A549 (cell line): ENCODE measurements around the gene EFNA3. TPM values are rescaled to one million over a fixed set of nuclear protein-coding genes. Genes with fewer than 3 reads are reported as not detected.

ENCODE experiments used
- ATAC-seq, 2 experiments: fragments of 200-7000 bp in 1 of 2; fragments of >200 bp in 1 of 2; cut with Nextera tagmentation in 1 of 2; cut with Tn5 transposase in 1 of 2; 3 replicates each; pipeline versions ENCODE4 v1.8.0 to v1.9.1; 2018 to 2020; ENCODE audit warnings: mild to moderate bottlenecking in 1 of 2, moderate library complexity in 1 of 2
- CTCF ChIA-PET: fragments of 300-600 bp; sonication (Branson Sonifier 250); formaldehyde crosslinking; extraction: SDS; loops from one replicate; lab custom pipeline; 2021; ENCODE audit warnings: antibody characterized with exemption, inconsistent platforms; lab: Yijun Ruan, JAX
- POLR2A ChIA-PET: fragments of 350-600 bp; formaldehyde crosslinking; extraction: SDS; loops from one replicate; lab custom pipeline; 2021; ENCODE audit warnings: antibody characterized with exemption, inconsistent platforms; lab: Yijun Ruan, JAX
- DNase-seq, 2 experiments: peaks; one replicate each; pipeline versions ENCODE4 v3.0.0 to v3.0.0-alpha.2; 2011 to 2016; ENCODE audit warnings: low read depth in 1 of 2, low spot score in 1 of 2
- FAIRE-seq: peaks from 2 replicates; lab custom pipeline; 2011; peaks lifted over from hg19 to GRCh38; lab: Jason Lieb, UNC
- H3K27ac ChIP-seq, 2 experiments: fragments of >200 bp; sonication (Bioruptor Twin); formaldehyde crosslinking; 3 replicates each; pipeline ENCODE4 v1.5.1; 2016 to 2017
- H3K4me1 ChIP-seq: fragments of >200 bp; sonication (Bioruptor Twin); formaldehyde crosslinking; 3 replicates; pipeline ENCODE4 v1.6.1; 2016
- H3K4me2 ChIP-seq: fragments of >200 bp; sonication (Bioruptor Twin); formaldehyde crosslinking; 3 replicates; pipeline ENCODE4 v1.6.1; 2016
- H3K4me3 ChIP-seq: fragments of >200 bp; sonication (Bioruptor Twin); formaldehyde crosslinking; 3 replicates; pipeline ENCODE4 v1.5.1; 2016
- H3K9me3 ChIP-seq: fragments of >200 bp; sonication (Bioruptor Twin); formaldehyde crosslinking; 3 replicates; pipeline ENCODE4 v1.6.1; 2016
- CBX2 ChIP-seq: fragments of 200-600 bp; sonication (generic); IDR thresholded peaks from 2 replicates; pipeline ENCODE4 v1.6.1; 2016; ENCODE audit warnings: low read depth, mild to moderate bottlenecking, borderline replicate concordance
- HOXB13 ChIP-seq: fragments of 250-450 bp; sonication (Bioruptor Pico); IDR thresholded peaks from 2 replicates; pipeline ENCODE4 v1.5.0; 2020; ENCODE audit warnings: low read depth, mild to moderate bottlenecking, moderate library complexity
- KDM5A ChIP-seq: fragments of 200-600 bp; sonication (generic); IDR thresholded peaks from 2 replicates; pipeline ENCODE4 v1.6.1; 2016; ENCODE audit warnings: antibody characterized with exemption, mild to moderate bottlenecking
- NFE2L2 ChIP-seq: fragments of 150-350 bp; conservative IDR thresholded peaks from 2 replicates; pipeline ENCODE4 v1.6.1; 2014; ENCODE audit warnings: low read length
- RNF2 ChIP-seq: fragments of 200-600 bp; sonication (generic); IDR thresholded peaks from 2 replicates; pipeline ENCODE4 v1.6.1; 2016; ENCODE audit warnings: low read depth, mild to moderate bottlenecking, antibody characterized with exemption, moderate library complexity, borderline replicate concordance
- WGBS: methylation state at CpG from one replicate; pipeline ENCODE4 v1.1.6; 2017; ENCODE audit errors: missing lambda C conversion rate; 5-methylcytosine and 5-hydroxymethylcytosine counted together
- polyA plus RNA-seq, 4 experiments: library from polyadenylated mRNA; depleted of rRNA in 3 of 4; stranded (reverse); fragments of >200 nt; fragmentation: RNase III in 1 of 4; extraction: RNeasy Plus Mini Kit Qiagen cat#74134 plus additional on column Dnase treatment in 1 of 4; gene quantifications; 2 replicates in 3 of 4; 3 replicates in 1 of 4; pipeline ENCODE4 v1.2.3, GENCODE V29; 2011 to 2017
- small RNA-seq, 6 experiments: library from RNA; depleted of rRNA; stranded (forward); fragments of <200 nt; gene quantifications; one replicate each; pipeline ENCODE3, GENCODE V24; 2012

Gene EFNA3
- polyA plus RNA-seq, 2 of the 4 experiments (the other 2 are of a cell fraction), result 1.9 to 2.7 TPM

DNA sequence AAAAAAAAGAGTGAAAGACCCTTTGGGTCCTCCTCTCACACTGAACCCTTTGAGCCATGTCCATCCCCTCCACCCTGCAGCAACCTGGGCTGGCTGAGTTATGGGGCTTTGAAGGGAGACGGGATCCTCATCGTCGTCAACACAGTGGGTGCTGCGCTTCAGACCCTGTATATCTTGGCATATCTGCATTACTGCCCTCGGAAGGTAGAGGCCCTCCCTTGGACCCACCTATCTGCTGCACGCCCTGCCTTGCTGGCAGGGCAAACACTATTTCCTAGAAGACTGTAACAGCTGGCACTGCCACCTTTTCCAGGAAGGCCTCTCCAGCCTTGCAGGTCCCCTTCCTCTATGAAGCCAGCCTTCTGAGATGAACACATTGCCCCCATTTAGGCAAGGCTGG is 58.1 kb downstream of the EFNA3 start:
- WGBS, result 85% methylated on average over 6 of the region's 6 CpGs
- ChIA-PET POLR2A (interaction anchor here (0.7 kb wide), 1 partner anchor 29 kb away, joined by 4 read pairs; no protein-coding TSS in a partner anchor), CTCF (interaction anchor here (0.6 to 19.7 kb wide), 8 partner anchors 20 to 92 kb away, joined by 3 to 309 read pairs (median 4); partner anchors contain the start of gene KRTCAP2)
- H3K9me3 ChIP-seq, result no peaks in the 10 kb centered on the region
- no peak for ATAC-seq
- no peak for FAIRE-seq
- no peak for TF ChIP-seq HOXB13
- TF ChIP-seq RNF2, result no peak
- TF ChIP-seq KDM5A, result no peak
- TF ChIP-seq CBX2, result no peak
- TF ChIP-seq NFE2L2, result no peak
- TF ChIP-seq, all 56 proteins: peak for 0
- DNase-seq, result no peak
- Histone ChIP-seq H3K4me3 (peak overlapping the region; percentile 60; the same call in 2 of the 3 replicates), H3K27ac (peak overlapping the region in 1 of 2 experiments; percentile 90; a peak in 3 of 6 replicates), H3K4me1 (peaks cover 31% of the 10 kb centered on the region), H3K4me2 (peak overlapping the region; percentile 82)

Small RNAs within 50 kb of the gene (small RNA-seq; reads per million reads assigned to genes)
- gene RF00019, result 0 reads per million in 6 experiments

Other genes with a start within 250 kb of the EFNA3 start
- gene KCNN3, start 208.6 kb upstream of the EFNA3 start, polyA plus RNA-seq (2011; rRNA removed), result 0.03 and 0.08 TPM in 2 replicates
- 0.01 to 0.04 TPM in 2 of 3 replicates, not detected in the other for gene KCNN3, start 208.6 kb upstream of the EFNA3 start, polyA plus RNA-seq (2017; fragmentation: RNase III; extraction: RNeasy Plus Mini Kit Qiagen cat#74134 plus additional on column Dnase treatment)
- gene PMVK, start 142.1 kb upstream of the EFNA3 start, polyA plus RNA-seq (2011; rRNA removed), result 31.4 and 35.7 TPM in 2 replicates
- 52.0 to 57.3 TPM (median 53.0 TPM) in 3 replicates for gene PMVK, start 142.1 kb upstream of the EFNA3 start, polyA plus RNA-seq (2017; fragmentation: RNase III; extraction: RNeasy Plus Mini Kit Qiagen cat#74134 plus additional on column Dnase treatment)
- gene PBXIP1, start 122.7 kb upstream of the EFNA3 start, polyA plus RNA-seq (2011; rRNA removed), result 15.0 and 16.8 TPM in 2 replicates
- gene PBXIP1, start 122.7 kb upstream of the EFNA3 start, polyA plus RNA-seq (2017; fragmentation: RNase III; extraction: RNeasy Plus Mini Kit Qiagen cat#74134 plus additional on column Dnase treatment), result 13.9 to 22.4 TPM (median 20.8 TPM) in 3 replicates
- 24.6 and 25.8 TPM in 2 replicates for gene PYGO2, start 117.1 kb upstream of the EFNA3 start, polyA plus RNA-seq (2011; rRNA removed)
- 15.7 to 18.9 TPM (median 18.3 TPM) in 3 replicates for gene PYGO2, start 117.1 kb upstream of the EFNA3 start, polyA plus RNA-seq (2017; fragmentation: RNase III; extraction: RNeasy Plus Mini Kit Qiagen cat#74134 plus additional on column Dnase treatment)
- 174 and 203 TPM in 2 replicates for gene SHC1, start 108.1 kb upstream of the EFNA3 start, polyA plus RNA-seq (2011; rRNA removed)
- gene SHC1, start 108.1 kb upstream of the EFNA3 start, polyA plus RNA-seq (2017; fragmentation: RNase III; extraction: RNeasy Plus Mini Kit Qiagen cat#74134 plus additional on column Dnase treatment), result 117 to 124 TPM (median 118 TPM) in 3 replicates
- gene CKS1B, start 104.2 kb upstream of the EFNA3 start, polyA plus RNA-seq (2011; rRNA removed), result 725 and 787 TPM in 2 replicates
- gene CKS1B, start 104.2 kb upstream of the EFNA3 start, polyA plus RNA-seq (2017; fragmentation: RNase III; extraction: RNeasy Plus Mini Kit Qiagen cat#74134 plus additional on column Dnase treatment), result 345 to 366 TPM (median 356 TPM) in 3 replicates
- 43.5 and 57.1 TPM in 2 replicates for gene FLAD1, start 95.5 kb upstream of the EFNA3 start, polyA plus RNA-seq (2011; rRNA removed)
- gene FLAD1, start 95.5 kb upstream of the EFNA3 start, polyA plus RNA-seq (2017; fragmentation: RNase III; extraction: RNeasy Plus Mini Kit Qiagen cat#74134 plus additional on column Dnase treatment), result 34.1 to 38.2 TPM (median 36.0 TPM) in 3 replicates
- 0.32 TPM in 1 of 2 replicates, not detected in the other for gene LENEP, start 85.3 kb upstream of the EFNA3 start, polyA plus RNA-seq (2011; rRNA removed)
- gene LENEP, start 85.3 kb upstream of the EFNA3 start, polyA plus RNA-seq (2017; fragmentation: RNase III; extraction: RNeasy Plus Mini Kit Qiagen cat#74134 plus additional on column Dnase treatment), result not detected in 3 replicates
- 20.5 and 20.8 TPM in 2 replicates for gene ZBTB7B, start 76.0 kb upstream of the EFNA3 start, polyA plus RNA-seq (2011; rRNA removed)
- 24.7 to 30.7 TPM (median 29.0 TPM) in 3 replicates for gene ZBTB7B, start 76.0 kb upstream of the EFNA3 start, polyA plus RNA-seq (2017; fragmentation: RNase III; extraction: RNeasy Plus Mini Kit Qiagen cat#74134 plus additional on column Dnase treatment)
- 1.0 and 1.5 TPM in 2 replicates for gene DCST2, start 45.1 kb upstream of the EFNA3 start, polyA plus RNA-seq (2011; rRNA removed)
- 0.23 to 0.46 TPM (median 0.43 TPM) in 3 replicates for gene DCST2, start 45.1 kb upstream of the EFNA3 start, polyA plus RNA-seq (2017; fragmentation: RNase III; extraction: RNeasy Plus Mini Kit Qiagen cat#74134 plus additional on column Dnase treatment)
- 0.06 TPM in 1 of 2 replicates, not detected in the other for gene DCST1, start 45.0 kb upstream of the EFNA3 start, polyA plus RNA-seq (2011; rRNA removed)
- not detected in 3 replicates for gene DCST1, start 45.0 kb upstream of the EFNA3 start, polyA plus RNA-seq (2017; fragmentation: RNase III; extraction: RNeasy Plus Mini Kit Qiagen cat#74134 plus additional on column Dnase treatment)
- gene ADAM15, start 27.5 kb upstream of the EFNA3 start, polyA plus RNA-seq (2011; rRNA removed), result 25.6 and 33.6 TPM in 2 replicates
- gene ADAM15, start 27.5 kb upstream of the EFNA3 start, polyA plus RNA-seq (2017; fragmentation: RNase III; extraction: RNeasy Plus Mini Kit Qiagen cat#74134 plus additional on column Dnase treatment), result 33.0 to 35.2 TPM (median 34.2 TPM) in 3 replicates
- 3.1 and 4.9 TPM in 2 replicates for gene EFNA4, start 15.1 kb upstream of the EFNA3 start, polyA plus RNA-seq (2011; rRNA removed)
- gene EFNA4, start 15.1 kb upstream of the EFNA3 start, polyA plus RNA-seq (2017; fragmentation: RNase III; extraction: RNeasy Plus Mini Kit Qiagen cat#74134 plus additional on column Dnase treatment), result 6.1 to 8.7 TPM (median 7.5 TPM) in 3 replicates
- 38.9 and 64.6 TPM in 2 replicates for gene EFNA1, start 49.0 kb downstream of the EFNA3 start, polyA plus RNA-seq (2011; rRNA removed)
- 19.1 to 25.4 TPM (median 25.1 TPM) in 3 replicates for gene EFNA1, start 49.0 kb downstream of the EFNA3 start, polyA plus RNA-seq (2017; fragmentation: RNase III; extraction: RNeasy Plus Mini Kit Qiagen cat#74134 plus additional on column Dnase treatment)
- 39.3 and 39.4 TPM in 2 replicates for gene SLC50A1, start 57.0 kb downstream of the EFNA3 start, polyA plus RNA-seq (2011; rRNA removed)
- gene SLC50A1, start 57.0 kb downstream of the EFNA3 start, polyA plus RNA-seq (2017; fragmentation: RNase III; extraction: RNeasy Plus Mini Kit Qiagen cat#74134 plus additional on column Dnase treatment), result 28.2 to 30.7 TPM (median 28.9 TPM) in 3 replicates
- gene DPM3, start 61.7 kb downstream of the EFNA3 start, polyA plus RNA-seq (2011; rRNA removed), result 22.8 and 33.7 TPM in 2 replicates
- 67.5 to 83.0 TPM (median 80.3 TPM) in 3 replicates for gene DPM3, start 61.7 kb downstream of the EFNA3 start, polyA plus RNA-seq (2017; fragmentation: RNase III; extraction: RNeasy Plus Mini Kit Qiagen cat#74134 plus additional on column Dnase treatment)
- gene KRTCAP2, start 94.5 kb downstream of the EFNA3 start, polyA plus RNA-seq (2011; rRNA removed), result 154 and 227 TPM in 2 replicates
- gene KRTCAP2, start 94.5 kb downstream of the EFNA3 start, polyA plus RNA-seq (2017; fragmentation: RNase III; extraction: RNeasy Plus Mini Kit Qiagen cat#74134 plus additional on column Dnase treatment), result 216 to 218 TPM (median 217 TPM) in 3 replicates
- 1.1 and 1.5 TPM in 2 replicates for gene TRIM46, start 95.0 kb downstream of the EFNA3 start, polyA plus RNA-seq (2011; rRNA removed)
- 1.7 to 2.8 TPM (median 2.7 TPM) in 3 replicates for gene TRIM46, start 95.0 kb downstream of the EFNA3 start, polyA plus RNA-seq (2017; fragmentation: RNase III; extraction: RNeasy Plus Mini Kit Qiagen cat#74134 plus additional on column Dnase treatment)
- gene THBS3, start 129.1 kb downstream of the EFNA3 start, polyA plus RNA-seq (2011; rRNA removed), result 13.8 and 16.2 TPM in 2 replicates
- gene THBS3, start 129.1 kb downstream of the EFNA3 start, polyA plus RNA-seq (2017; fragmentation: RNase III; extraction: RNeasy Plus Mini Kit Qiagen cat#74134 plus additional on column Dnase treatment), result 8.9 to 14.2 TPM (median 12.1 TPM) in 3 replicates
- 53.4 and 73.9 TPM in 2 replicates for gene MTX1, start 129.9 kb downstream of the EFNA3 start, polyA plus RNA-seq (2011; rRNA removed)
- 64.5 to 67.2 TPM (median 67.1 TPM) in 3 replicates for gene MTX1, start 129.9 kb downstream of the EFNA3 start, polyA plus RNA-seq (2017; fragmentation: RNase III; extraction: RNeasy Plus Mini Kit Qiagen cat#74134 plus additional on column Dnase treatment)
- 8.4 and 10.7 TPM in 2 replicates for gene ENTREP3, start 176.6 kb downstream of the EFNA3 start, polyA plus RNA-seq (2011; rRNA removed)
- gene ENTREP3, start 176.6 kb downstream of the EFNA3 start, polyA plus RNA-seq (2017; fragmentation: RNase III; extraction: RNeasy Plus Mini Kit Qiagen cat#74134 plus additional on column Dnase treatment), result 22.4 to 29.5 TPM (median 27.3 TPM) in 3 replicates
- 135 and 147 TPM in 2 replicates for gene SCAMP3, start 183.5 kb downstream of the EFNA3 start, polyA plus RNA-seq (2011; rRNA removed)
- gene SCAMP3, start 183.5 kb downstream of the EFNA3 start, polyA plus RNA-seq (2017; fragmentation: RNase III; extraction: RNeasy Plus Mini Kit Qiagen cat#74134 plus additional on column Dnase treatment), result 73.1 to 78.1 TPM (median 75.9 TPM) in 3 replicates
- 45.7 and 51.0 TPM in 2 replicates for gene CLK2, start 194.7 kb downstream of the EFNA3 start, polyA plus RNA-seq (2011; rRNA removed)
- gene CLK2, start 194.7 kb downstream of the EFNA3 start, polyA plus RNA-seq (2017; fragmentation: RNase III; extraction: RNeasy Plus Mini Kit Qiagen cat#74134 plus additional on column Dnase treatment), result 32.4 to 37.9 TPM (median 37.5 TPM) in 3 replicates
- 4.1 and 7.3 TPM in 2 replicates for gene HCN3, start 198.6 kb downstream of the EFNA3 start, polyA plus RNA-seq (2011; rRNA removed)
- 5.3 to 8.1 TPM (median 7.6 TPM) in 3 replicates for gene HCN3, start 198.6 kb downstream of the EFNA3 start, polyA plus RNA-seq (2017; fragmentation: RNase III; extraction: RNeasy Plus Mini Kit Qiagen cat#74134 plus additional on column Dnase treatment)
- 0.03 TPM in 1 of 2 replicates, not detected in the other for gene PKLR, start 222.6 kb downstream of the EFNA3 start, polyA plus RNA-seq (2011; rRNA removed)
- gene PKLR, start 222.6 kb downstream of the EFNA3 start, polyA plus RNA-seq (2017; fragmentation: RNase III; extraction: RNeasy Plus Mini Kit Qiagen cat#74134 plus additional on column Dnase treatment), result 0.03 TPM in 1 of 3 replicates, not detected in the others
- 143 and 148 TPM in 2 replicates for gene FDPS, start 230.0 kb downstream of the EFNA3 start, polyA plus RNA-seq (2011; rRNA removed)
- 176 to 228 TPM (median 205 TPM) in 3 replicates for gene FDPS, start 230.0 kb downstream of the EFNA3 start, polyA plus RNA-seq (2017; fragmentation: RNase III; extraction: RNeasy Plus Mini Kit Qiagen cat#74134 plus additional on column Dnase treatment)
- gene RUSC1, start 242.1 kb downstream of the EFNA3 start, polyA plus RNA-seq (2011; rRNA removed), result 27.8 and 29.1 TPM in 2 replicates
- gene RUSC1, start 242.1 kb downstream of the EFNA3 start, polyA plus RNA-seq (2017; fragmentation: RNase III; extraction: RNeasy Plus Mini Kit Qiagen cat#74134 plus additional on column Dnase treatment), result 27.5 to 32.2 TPM (median 30.9 TPM) in 3 replicates